Measurements from ENCODE around the gene ARHGAP42.

Gene ARHGAP42

GRCh38 chr11:100849901-100850235 is 162.8 kb downstream of the ARHGAP42 start:
- no peaks in the 10 kb centered on the region for H3K4me1 ChIP-seq (ENCODE audit: control insufficient read depth in 1 of 2, insufficient read depth in 1 of 2, low read depth in 1 of 2, low read length in 1 of 2)
- H3K9me3 ChIP-seq, result no peaks in the 10 kb centered on the region
- no peaks in the 10 kb centered on the region for H3K36me3 ChIP-seq
- no peak for TF ChIP-seq CTCF (IDR thresholded peaks at IDR 0.05)
- no peak overlapping the region for H3K4me3 ChIP-seq (ENCODE audit: low read depth in 1 of 2, low read length in 1 of 2)
- no peaks in the 10 kb centered on the region for H3K27me3 ChIP-seq
- no peak overlapping the region for H3K27ac ChIP-seq

GRCh38 chr11:100851147-100851546 is 164.1 kb downstream of the ARHGAP42 start:
- Histone ChIP-seq H3K36me3 (no peaks in the 10 kb centered on the region), H3K9me3 (no peaks in the 10 kb centered on the region), H3K4me3 (ENCODE audit: low read depth in 1 of 2, low read length in 1 of 2) (no peak overlapping the region), H3K27ac (no peak overlapping the region), H3K4me1 (ENCODE audit: control insufficient read depth in 1 of 2, insufficient read depth in 1 of 2, low read depth in 1 of 2, low read length in 1 of 2) (no peaks in the 10 kb centered on the region), H3K27me3 (no peaks in the 10 kb centered on the region)
- TF ChIP-seq CTCF (IDR thresholded peaks at IDR 0.05), result no peak

GRCh38 chr11:100851584-100852152 is 164.6 kb downstream of the ARHGAP42 start:
- Histone ChIP-seq H3K4me1 (ENCODE audit: control insufficient read depth in 1 of 2, insufficient read depth in 1 of 2, low read depth in 1 of 2, low read length in 1 of 2) (no peaks in the 10 kb centered on the region), H3K27me3 (no peaks in the 10 kb centered on the region), H3K36me3 (no peaks in the 10 kb centered on the region), H3K4me3 (ENCODE audit: low read depth in 1 of 2, low read length in 1 of 2) (no peak overlapping the region), H3K27ac (no peak overlapping the region), H3K9me3 (no peaks in the 10 kb centered on the region)
- no peak for TF ChIP-seq CTCF (IDR thresholded peaks at IDR 0.05)

GRCh38 chr11:100855466-100856067 is 168.5 kb downstream of the ARHGAP42 start:
- no peak for TF ChIP-seq CTCF (IDR thresholded peaks at IDR 0.05)
- Histone ChIP-seq H3K4me3 (ENCODE audit: low read depth in 1 of 2, low read length in 1 of 2) (no peak overlapping the region), H3K27ac (no peak overlapping the region)

GRCh38 chr11:100857236-100858005 is 170.3 kb downstream of the ARHGAP42 start:
- Histone ChIP-seq H3K27me3 (no peaks in the 10 kb centered on the region), H3K9me3 (no peaks in the 10 kb centered on the region), H3K4me1 (ENCODE audit: control insufficient read depth in 1 of 2, insufficient read depth in 1 of 2, low read depth in 1 of 2, low read length in 1 of 2) (no peaks in the 10 kb centered on the region), H3K4me3 (ENCODE audit: low read depth in 1 of 2, low read length in 1 of 2) (no peak overlapping the region), H3K27ac (no peak overlapping the region), H3K36me3 (no peaks in the 10 kb centered on the region)
- TF ChIP-seq CTCF (IDR thresholded peaks at IDR 0.05), result no peak

More at GRCh38 chr11:100855466-100856067, 168.5 kb downstream of the ARHGAP42 start:
- no peaks in the 10 kb centered on the region for H3K27me3 ChIP-seq
- H3K9me3 ChIP-seq, result no peaks in the 10 kb centered on the region
- H3K36me3 ChIP-seq, result no peaks in the 10 kb centered on the region
- no peaks in the 10 kb centered on the region for H3K4me1 ChIP-seq (ENCODE audit: control insufficient read depth in 1 of 2, insufficient read depth in 1 of 2, low read depth in 1 of 2, low read length in 1 of 2)

All from neutrophil (primary cell).